Heart left ventricle (tissue), 13 donors: Measurements from ENCODE around the gene MAML3.

Experiments
- POLR2A ChIP-seq, 2 donors: fragments of 450-650 bp; IDR thresholded peaks; one replicate each; pipeline ENCODE4 v1.6.1; 2017; ENCODE audit warnings: antibody characterized with exemption in 2 of 2, mild to moderate bottlenecking in 2 of 2, moderate library complexity in 2 of 2
- TF ChIP-seq, protein P1 (sequence below), 12 donors: fragments of 200-600 bp; sonication (generic) in 4 of 12; IDR thresholded peaks; one replicate each; pipeline versions ENCODE4 v1.5.0 to v1.8.0; 2018 to 2022; ENCODE audit warnings: antibody characterized with exemption in 12 of 12, mild to moderate bottlenecking in 5 of 12
- donor health status: ischemic (EF 13 %, LVEDD 7.1; RV severe dilation, severe dysfunction).
- donor health status: DM: no; HTN: yes; CAD: no.
- donor health status: DM: no; HTN: no; CAD: no.
- donor health status: ischemic (EF 25% LVEDD 6.9; RV normal size, moderate dysfunction).
- donor health status: ischemic (EF 25% LVEDD 5.7; RV mildly dilated, moderate dysfunction).
- donor health status: ischemic (EF 35%, LVEDD 5.7; RV mildly dilated, moderate dysfunction).
- donor health status: nonischemic (EF 11% LVEDD 7.7; RV severe dilation, severe dysfunction).
- donor health status: DM: yes; HTN: yes; CAD: no.
- donor health status: PGD.
- donor health status: ischemic (EF 29% LVEDD 5.4; RV normal size, mild dysfunction).
- donor health status: nonischemic (EF 23%, LVEDD 6.1; RV moderate dilation, normal function).

DNA sequence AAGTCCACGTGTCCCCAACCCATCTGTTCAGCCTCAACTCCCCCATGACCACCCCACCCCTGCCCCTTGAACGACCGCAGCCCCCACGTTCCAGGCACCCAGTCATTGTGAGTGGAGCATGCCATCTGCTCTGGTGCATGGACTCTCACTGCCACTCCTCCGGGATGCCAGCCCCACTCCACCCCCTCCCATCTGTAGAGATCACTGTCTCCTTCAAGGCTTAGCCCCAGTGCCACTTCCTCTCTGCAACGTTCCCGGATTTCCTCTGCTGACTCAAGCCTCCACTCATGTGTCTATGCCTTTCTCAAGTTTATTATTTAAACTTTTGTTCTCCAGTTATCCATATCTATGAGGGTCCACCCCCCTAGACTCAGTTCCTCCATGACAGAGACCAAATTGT is 54.0 kb downstream of the MAML3 start:
- TF ChIP-seq, protein P1, sequence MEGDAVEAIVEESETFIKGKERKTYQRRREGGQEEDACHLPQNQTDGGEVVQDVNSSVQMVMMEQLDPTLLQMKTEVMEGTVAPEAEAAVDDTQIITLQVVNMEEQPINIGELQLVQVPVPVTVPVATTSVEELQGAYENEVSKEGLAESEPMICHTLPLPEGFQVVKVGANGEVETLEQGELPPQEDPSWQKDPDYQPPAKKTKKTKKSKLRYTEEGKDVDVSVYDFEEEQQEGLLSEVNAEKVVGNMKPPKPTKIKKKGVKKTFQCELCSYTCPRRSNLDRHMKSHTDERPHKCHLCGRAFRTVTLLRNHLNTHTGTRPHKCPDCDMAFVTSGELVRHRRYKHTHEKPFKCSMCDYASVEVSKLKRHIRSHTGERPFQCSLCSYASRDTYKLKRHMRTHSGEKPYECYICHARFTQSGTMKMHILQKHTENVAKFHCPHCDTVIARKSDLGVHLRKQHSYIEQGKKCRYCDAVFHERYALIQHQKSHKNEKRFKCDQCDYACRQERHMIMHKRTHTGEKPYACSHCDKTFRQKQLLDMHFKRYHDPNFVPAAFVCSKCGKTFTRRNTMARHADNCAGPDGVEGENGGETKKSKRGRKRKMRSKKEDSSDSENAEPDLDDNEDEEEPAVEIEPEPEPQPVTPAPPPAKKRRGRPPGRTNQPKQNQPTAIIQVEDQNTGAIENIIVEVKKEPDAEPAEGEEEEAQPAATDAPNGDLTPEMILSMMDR (IDR thresholded peaks at IDR 0.05) = no peak
- TF ChIP-seq POLR2A (IDR thresholded peaks at IDR 0.05) = no peak
